ES-I3 (cell line): ENCODE measurements around the gene RAB6A.

Experiments
- H3K36me3 ChIP-seq: 2 replicates; pipeline ENCODE4 v1.6.1; 2013; ENCODE audit warnings: mild to moderate bottlenecking, low read length, control low read depth, moderate library complexity; ENCODE audit not compliant: insufficient read depth
- H3K4me1 ChIP-seq: 2 replicates; pipeline ENCODE4 v1.6.1; 2013; ENCODE audit warnings: mild to moderate bottlenecking, control low read depth, low read length; ENCODE audit not compliant: insufficient read depth
- H3K9ac ChIP-seq: 2 replicates; pipeline ENCODE4 v1.6.1; 2013; ENCODE audit warnings: low read depth, mild to moderate bottlenecking, low read length, moderate library complexity
- H3K9me3 ChIP-seq: 2 replicates; pipeline ENCODE4 v1.6.1; 2013; ENCODE audit warnings: mild to moderate bottlenecking, low read length, moderate library complexity; ENCODE audit not compliant: control insufficient read depth, insufficient read depth

Gene RAB6A

GRCh38 chr11:73650400-73650799 is 110.5 kb downstream of the RAB6A start:
- H3K9me3 ChIP-seq = no peaks in the 10 kb centered on the region
- no peak overlapping the region for H3K9ac ChIP-seq
- peaks cover 25% of the 10 kb centered on the region for H3K4me1 ChIP-seq
- no peaks in the 10 kb centered on the region for H3K36me3 ChIP-seq

GRCh38 chr11:73649206-73649605 is 111.7 kb downstream of the RAB6A start:
- Histone ChIP-seq H3K4me1 (peaks cover 31% of the 10 kb centered on the region), H3K36me3 (no peaks in the 10 kb centered on the region), H3K9me3 (no peaks in the 10 kb centered on the region), H3K9ac (no peak overlapping the region)

GRCh38 chr11:73648571-73649046 is 112.3 kb downstream of the RAB6A start:
- H3K4me1 ChIP-seq = peaks cover 31% of the 10 kb centered on the region
- H3K9ac ChIP-seq = no peak overlapping the region
- H3K9me3 ChIP-seq = no peaks in the 10 kb centered on the region
- no peaks in the 10 kb centered on the region for H3K36me3 ChIP-seq

- Histone ChIP-seq H3K9me3 (no peaks in the 10 kb centered on the region), H3K36me3 (no peaks in the 10 kb centered on the region), H3K9ac (no peak overlapping the region; the same call in 1 of the 2 replicates), H3K4me1 (peaks cover 31% of the 10 kb centered on the region)
Observed at GRCh38 chr11:73648121-73648520, 112.8 kb downstream of the RAB6A start.

GRCh38 chr11:73647459-73648100 is 113.3 kb downstream of the RAB6A start:
- H3K9ac ChIP-seq = peak overlapping the region; percentile 42; the same call in 1 of the 2 replicates
- H3K9me3 ChIP-seq = no peaks in the 10 kb centered on the region
- H3K4me1 ChIP-seq = peaks cover 29% of the 10 kb centered on the region

GRCh38 chr11:73645972-73646631 is 114.8 kb downstream of the RAB6A start, which contains the start of gene PLEKHB1:
Gene PLEKHB1, plus strand, starts transcription at chr11:73646581. Its CDS starts 28 bp downstream, at chr11:73646609.
- peak within 1 kb of the TSS; percentile 75 for H3K9ac ChIP-seq

More at GRCh38 chr11:73647459-73648100, 113.3 kb downstream of the RAB6A start:
- no peaks in the 10 kb centered on the region for H3K36me3 ChIP-seq

GRCh38 chr11:73645121-73645969 is 115.5 kb downstream of the RAB6A start:
- Histone ChIP-seq H3K36me3 (no peaks in the 10 kb centered on the region), H3K4me1 (peaks cover 23% of the 10 kb centered on the region), H3K9me3 (no peaks in the 10 kb centered on the region), H3K9ac (peak overlapping the region; percentile 75; the same call in 1 of the 2 replicates)

More at GRCh38 chr11:73645972-73646631, 114.8 kb downstream of the RAB6A start, which contains the start of gene PLEKHB1:
- H3K36me3 ChIP-seq = no peaks in the 10 kb centered on the region
- peaks cover 23% of the 10 kb centered on the region for H3K4me1 ChIP-seq
- H3K9me3 ChIP-seq = no peaks in the 10 kb centered on the region

- Histone ChIP-seq H3K36me3 (no peaks in the 10 kb centered on the region), H3K4me1 (peaks cover 8% of the 10 kb centered on the region; the same call in 1 of the 2 replicates), H3K9me3 (no peaks in the 10 kb centered on the region), H3K9ac (no peak overlapping the region)
Observed at GRCh38 chr11:73641668-73642067, 119.2 kb downstream of the RAB6A start.

- peaks cover 6% of the 10 kb centered on the region; the same call in 1 of the 2 replicates for H3K4me1 ChIP-seq
- no peaks in the 10 kb centered on the region for H3K36me3 ChIP-seq
- no peak overlapping the region for H3K9ac ChIP-seq
- H3K9me3 ChIP-seq = no peaks in the 10 kb centered on the region
Observed at GRCh38 chr11:73640592-73640991, 120.3 kb downstream of the RAB6A start.

- no peaks in the 10 kb centered on the region for H3K4me1 ChIP-seq
- H3K9me3 ChIP-seq = no peaks in the 10 kb centered on the region
- no peaks in the 10 kb centered on the region for H3K36me3 ChIP-seq
- no peak overlapping the region for H3K9ac ChIP-seq
Observed at GRCh38 chr11:73637012-73637411, 123.9 kb downstream of the RAB6A start.

GRCh38 chr11:73636249-73636648 is 124.6 kb downstream of the RAB6A start:
- Histone ChIP-seq H3K36me3 (no peaks in the 10 kb centered on the region), H3K9ac (no peak overlapping the region), H3K4me1 (no peaks in the 10 kb centered on the region)

GRCh38 chr11:73635721-73636120 is 125.2 kb downstream of the RAB6A start:
- Histone ChIP-seq H3K9ac (no peak overlapping the region), H3K4me1 (no peaks in the 10 kb centered on the region), H3K9me3 (no peaks in the 10 kb centered on the region), H3K36me3 (no peaks in the 10 kb centered on the region)

More at GRCh38 chr11:73636249-73636648, 124.6 kb downstream of the RAB6A start:
- no peaks in the 10 kb centered on the region for H3K9me3 ChIP-seq

GRCh38 chr11:73633999-73634398 is 126.9 kb downstream of the RAB6A start:
- Histone ChIP-seq H3K9ac (no peak overlapping the region), H3K9me3 (no peaks in the 10 kb centered on the region), H3K4me1 (peaks cover 7% of the 10 kb centered on the region; the same call in 1 of the 2 replicates), H3K36me3 (no peaks in the 10 kb centered on the region)

- Histone ChIP-seq H3K9me3 (no peaks in the 10 kb centered on the region), H3K4me1 (peaks cover 7% of the 10 kb centered on the region; the same call in 1 of the 2 replicates), H3K9ac (no peak overlapping the region), H3K36me3 (no peaks in the 10 kb centered on the region)
Observed at GRCh38 chr11:73632996-73633395, 127.9 kb downstream of the RAB6A start.
